Measurements from ENCODE around the gene PTGR3. TPM values are rescaled to one million over a fixed set of nuclear protein-coding genes. Genes with fewer than 3 reads are reported as not detected.

The PTGR3 gene, protein sequence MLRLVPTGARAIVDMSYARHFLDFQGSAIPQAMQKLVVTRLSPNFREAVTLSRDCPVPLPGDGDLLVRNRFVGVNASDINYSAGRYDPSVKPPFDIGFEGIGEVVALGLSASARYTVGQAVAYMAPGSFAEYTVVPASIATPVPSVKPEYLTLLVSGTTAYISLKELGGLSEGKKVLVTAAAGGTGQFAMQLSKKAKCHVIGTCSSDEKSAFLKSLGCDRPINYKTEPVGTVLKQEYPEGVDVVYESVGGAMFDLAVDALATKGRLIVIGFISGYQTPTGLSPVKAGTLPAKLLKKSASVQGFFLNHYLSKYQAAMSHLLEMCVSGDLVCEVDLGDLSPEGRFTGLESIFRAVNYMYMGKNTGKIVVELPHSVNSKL
- 9.9 and 12.7 TPM in 2 replicates for total RNA-seq (2012; rRNA removed)

GRCh38 chr18:75209129-75209950 lies at the start of gene PTGR3:
TSS of gene PTGR3 (minus strand) at chr18:75209139. CDS start at chr18:75209058, 81 bp downstream.
- Histone ChIP-seq H3K27me3 (ENCODE audit: control insufficient read depth, insufficient read depth, low read length) (no peaks in the 10 kb centered on the region), H3K4me1 (ENCODE audit: control insufficient read depth, insufficient read depth, low read length) (peaks cover 42% of the 10 kb centered on the region), H3K4me3 (ENCODE audit: low read length) (peak within 1 kb of the TSS; percentile 89), H3K4me2 (ENCODE audit: low read length) (peak within 1 kb of the TSS; percentile 94), H3K9me3 (replicated peaks; ENCODE audit: low read length) (no peaks in the 10 kb centered on the region), H3K9ac (ENCODE audit: low read depth, low read length) (peak within 1 kb of the TSS; percentile 87), H3K36me3 (ENCODE audit: insufficient read depth, low read length) (no peaks in the 10 kb centered on the region)

GRCh38 chr18:75257605-75258004 lies 48.7 kb upstream of the PTGR3 start:
- Histone ChIP-seq H3K36me3 (ENCODE audit: insufficient read depth, low read length) (no peaks in the 10 kb centered on the region), H3K9me3 (replicated peaks; ENCODE audit: low read length) (no peaks in the 10 kb centered on the region), H3K4me3 (ENCODE audit: low read length) (no peak overlapping the region), H3K27me3 (ENCODE audit: control insufficient read depth, insufficient read depth, low read length) (no peaks in the 10 kb centered on the region), H3K9ac (ENCODE audit: low read depth, low read length) (no peak overlapping the region), H3K4me2 (ENCODE audit: low read length) (no peak overlapping the region), H3K4me1 (ENCODE audit: control insufficient read depth, insufficient read depth, low read length) (peaks cover 16% of the 10 kb centered on the region)

DNA sequence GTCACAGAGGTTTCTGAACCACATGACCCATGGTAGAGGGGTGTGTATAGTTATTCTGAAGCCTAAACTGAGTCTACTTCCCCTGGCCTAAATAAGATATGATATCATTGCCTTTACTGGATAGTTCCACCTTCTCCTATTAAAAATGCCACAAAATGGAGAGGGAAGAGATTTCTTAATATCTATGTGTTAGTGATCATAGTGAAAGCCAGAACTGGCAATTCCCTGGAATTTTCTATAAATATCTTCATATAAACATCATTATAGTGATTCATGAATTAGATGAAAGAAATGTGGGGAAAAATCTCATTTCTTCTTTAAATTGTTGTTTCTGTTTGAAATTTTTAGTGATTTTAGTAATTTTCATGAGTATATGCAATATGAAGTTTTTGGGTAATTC lies 47.4 kb upstream of the PTGR3 start:
- H3K27me3 ChIP-seq (ENCODE audit: control insufficient read depth, insufficient read depth, low read length) = no peaks in the 10 kb centered on the region
- H3K4me3 ChIP-seq (ENCODE audit: low read length) = no peak overlapping the region
- H3K36me3 ChIP-seq (ENCODE audit: insufficient read depth, low read length) = no peaks in the 10 kb centered on the region
- H3K4me2 ChIP-seq (ENCODE audit: low read length) = no peak overlapping the region
- H3K9ac ChIP-seq (ENCODE audit: low read depth, low read length) = no peak overlapping the region
- H3K4me1 ChIP-seq (ENCODE audit: control insufficient read depth, insufficient read depth, low read length) = peaks cover 21% of the 10 kb centered on the region
- H3K9me3 ChIP-seq (replicated peaks; ENCODE audit: low read length) = no peaks in the 10 kb centered on the region

- H3K9ac ChIP-seq (ENCODE audit: low read depth, low read length) = no peak overlapping the region
- H3K27me3 ChIP-seq (ENCODE audit: control insufficient read depth, insufficient read depth, low read length) = no peaks in the 10 kb centered on the region
- H3K36me3 ChIP-seq (ENCODE audit: insufficient read depth, low read length) = no peaks in the 10 kb centered on the region
- peaks cover 21% of the 10 kb centered on the region for H3K4me1 ChIP-seq (ENCODE audit: control insufficient read depth, insufficient read depth, low read length)
- no peaks in the 10 kb centered on the region for H3K9me3 ChIP-seq (replicated peaks; ENCODE audit: low read length)
- H3K4me2 ChIP-seq (ENCODE audit: low read length) = no peak overlapping the region
- H3K4me3 ChIP-seq (ENCODE audit: low read length) = no peak overlapping the region
These were observed 46.2 kb upstream of the PTGR3 start for GRCh38 chr18:75255094-75255493.

GRCh38 chr18:75253784-75254183 lies 44.8 kb upstream of the PTGR3 start:
- H3K4me3 ChIP-seq (ENCODE audit: low read length) = peak overlapping the region; percentile 35
- H3K4me1 ChIP-seq (ENCODE audit: control insufficient read depth, insufficient read depth, low read length) = peaks cover 25% of the 10 kb centered on the region
- no peaks in the 10 kb centered on the region for H3K36me3 ChIP-seq (ENCODE audit: insufficient read depth, low read length)
- H3K4me2 ChIP-seq (ENCODE audit: low read length) = peak overlapping the region; percentile 48
- H3K9ac ChIP-seq (ENCODE audit: low read depth, low read length) = peak overlapping the region; percentile 44
- no peaks in the 10 kb centered on the region for H3K9me3 ChIP-seq (replicated peaks; ENCODE audit: low read length)
- no peaks in the 10 kb centered on the region for H3K27me3 ChIP-seq (ENCODE audit: control insufficient read depth, insufficient read depth, low read length)

- Histone ChIP-seq H3K4me3 (ENCODE audit: low read length) (no peak overlapping the region), H3K27me3 (ENCODE audit: control insufficient read depth, insufficient read depth, low read length) (no peaks in the 10 kb centered on the region), H3K9ac (ENCODE audit: low read depth, low read length) (peak overlapping the region; percentile 44), H3K36me3 (ENCODE audit: insufficient read depth, low read length) (no peaks in the 10 kb centered on the region), H3K4me1 (ENCODE audit: control insufficient read depth, insufficient read depth, low read length) (peaks cover 33% of the 10 kb centered on the region), H3K4me2 (ENCODE audit: low read length) (peak overlapping the region; percentile 48), H3K9me3 (replicated peaks; ENCODE audit: low read length) (no peaks in the 10 kb centered on the region)
These were observed 44.1 kb upstream of the PTGR3 start for GRCh38 chr18:75253043-75253442.

GRCh38 chr18:75252136-75252535 lies 43.2 kb upstream of the PTGR3 start:
- Histone ChIP-seq H3K4me3 (ENCODE audit: low read length) (no peak overlapping the region), H3K4me2 (ENCODE audit: low read length) (no peak overlapping the region), H3K9me3 (replicated peaks; ENCODE audit: low read length) (no peaks in the 10 kb centered on the region), H3K27me3 (ENCODE audit: control insufficient read depth, insufficient read depth, low read length) (no peaks in the 10 kb centered on the region), H3K36me3 (ENCODE audit: insufficient read depth, low read length) (no peaks in the 10 kb centered on the region), H3K9ac (ENCODE audit: low read depth, low read length) (no peak overlapping the region), H3K4me1 (ENCODE audit: control insufficient read depth, insufficient read depth, low read length) (peaks cover 35% of the 10 kb centered on the region)

DNA sequence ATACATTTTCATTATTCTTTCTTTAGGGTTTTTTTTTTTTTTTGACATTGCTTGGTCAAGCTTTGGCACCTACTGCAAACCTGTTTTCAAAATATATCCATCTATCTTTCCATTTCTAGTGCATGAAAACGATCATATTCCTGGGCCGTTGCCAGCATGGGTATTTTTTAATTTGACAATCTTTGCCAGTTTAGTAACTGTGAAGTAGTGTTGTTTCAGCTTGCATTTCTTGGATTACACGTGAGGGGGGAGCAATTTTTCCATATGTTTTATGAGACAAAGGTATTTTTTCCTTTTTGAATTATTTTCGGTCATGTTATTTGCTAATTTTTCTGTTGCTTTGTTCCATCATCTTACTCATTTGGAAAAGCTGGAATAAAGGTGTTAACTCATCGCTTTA lies 42.5 kb upstream of the PTGR3 start:
- Histone ChIP-seq H3K9ac (ENCODE audit: low read depth, low read length) (no peak overlapping the region), H3K9me3 (replicated peaks; ENCODE audit: low read length) (no peaks in the 10 kb centered on the region), H3K36me3 (ENCODE audit: insufficient read depth, low read length) (no peaks in the 10 kb centered on the region), H3K4me1 (ENCODE audit: control insufficient read depth, insufficient read depth, low read length) (peaks cover 42% of the 10 kb centered on the region), H3K27me3 (ENCODE audit: control insufficient read depth, insufficient read depth, low read length) (no peaks in the 10 kb centered on the region), H3K4me2 (ENCODE audit: low read length) (no peak overlapping the region), H3K4me3 (ENCODE audit: low read length) (no peak overlapping the region)

DNA sequence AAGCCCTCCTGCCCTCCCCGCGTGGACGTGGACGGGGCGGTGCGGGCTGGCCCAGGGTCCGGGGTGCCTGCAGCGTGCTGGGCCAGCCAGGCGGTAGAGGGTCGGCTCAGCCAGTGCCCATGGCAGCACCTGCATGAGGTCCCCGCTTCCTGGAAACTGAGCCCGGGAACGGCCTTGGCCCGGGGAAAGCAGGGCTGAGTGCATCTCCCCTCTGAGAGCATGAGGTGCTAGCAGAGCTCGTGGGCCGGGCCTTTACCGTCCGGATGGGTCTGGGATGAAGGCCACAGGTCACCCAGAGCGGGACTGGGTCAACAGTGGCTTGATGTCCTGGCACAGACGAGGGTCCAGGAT lies 41.5 kb upstream of the PTGR3 start:
- H3K9me3 ChIP-seq (replicated peaks; ENCODE audit: low read length) = no peaks in the 10 kb centered on the region
- no peaks in the 10 kb centered on the region for H3K36me3 ChIP-seq (ENCODE audit: insufficient read depth, low read length)
- H3K4me3 ChIP-seq (ENCODE audit: low read length) = no peak overlapping the region
- no peak overlapping the region for H3K4me2 ChIP-seq (ENCODE audit: low read length)
- no peaks in the 10 kb centered on the region for H3K27me3 ChIP-seq (ENCODE audit: control insufficient read depth, insufficient read depth, low read length)
- H3K4me1 ChIP-seq (ENCODE audit: control insufficient read depth, insufficient read depth, low read length) = peaks cover 47% of the 10 kb centered on the region
- H3K9ac ChIP-seq (ENCODE audit: low read depth, low read length) = no peak overlapping the region

GRCh38 chr18:75249672-75250470 lies 40.9 kb upstream of the PTGR3 start:
- no peak overlapping the region for H3K4me3 ChIP-seq (ENCODE audit: low read length)
- H3K4me2 ChIP-seq (ENCODE audit: low read length) = no peak overlapping the region
- peaks cover 47% of the 10 kb centered on the region for H3K4me1 ChIP-seq (ENCODE audit: control insufficient read depth, insufficient read depth, low read length)
- H3K36me3 ChIP-seq (ENCODE audit: insufficient read depth, low read length) = no peaks in the 10 kb centered on the region
- H3K9ac ChIP-seq (ENCODE audit: low read depth, low read length) = no peak overlapping the region
- H3K27me3 ChIP-seq (ENCODE audit: control insufficient read depth, insufficient read depth, low read length) = no peaks in the 10 kb centered on the region
- no peaks in the 10 kb centered on the region for H3K9me3 ChIP-seq (replicated peaks; ENCODE audit: low read length)

- no peaks in the 10 kb centered on the region for H3K36me3 ChIP-seq (ENCODE audit: insufficient read depth, low read length)
- no peaks in the 10 kb centered on the region for H3K27me3 ChIP-seq (ENCODE audit: control insufficient read depth, insufficient read depth, low read length)
- peak overlapping the region; percentile 79 for H3K9ac ChIP-seq (ENCODE audit: low read depth, low read length)
- H3K9me3 ChIP-seq (replicated peaks; ENCODE audit: low read length) = no peaks in the 10 kb centered on the region
- H3K4me1 ChIP-seq (ENCODE audit: control insufficient read depth, insufficient read depth, low read length) = peaks cover 45% of the 10 kb centered on the region
- peak overlapping the region; percentile 81 for H3K4me2 ChIP-seq (ENCODE audit: low read length)
- peak overlapping the region; percentile 59 for H3K4me3 ChIP-seq (ENCODE audit: low read length)
These were observed 40.2 kb upstream of the PTGR3 start for GRCh38 chr18:75249175-75249518.

Data from skeletal muscle satellite cell (primary cell).